ENCODE measurements around the gene KIAA1614. TPM values are rescaled to one million over a fixed set of nuclear protein-coding genes. Genes with fewer than 3 reads are reported as not detected.

KIAA1614 gene
- total and polyA plus RNA-seq, 10 of the 15 experiments (the other 5 are each of a cell fraction or from before 2014, with no cell fraction given) = 0.03 to 1.0 (median 0.26) TPM; not detected in 1

GRCh38 chr1:180953291-180954004 lies 40.8 kb downstream of the KIAA1614 start (continued):
- TF ChIP-seq RELB (IDR thresholded peaks at IDR 0.05; ENCODE audit: low read depth) (0 out of 2 replicates have a peak, but pooled peaks have one; percentile 13), RFX5 (IDR thresholded peaks at IDR 0.05; ENCODE audit: low read depth, low read length) (no peak), SMC3 (IDR thresholded peaks at IDR 0.05; ENCODE audit: borderline replicate concordance, low read length) (no peak), SMAD5 (IDR thresholded peaks at IDR 0.05; ENCODE audit: low read depth) (no peak), ZBTB33 (IDR thresholded peaks at IDR 0.05) (no peak)

GRCh38 chr1:180954005-180954800 lies 41.5 kb downstream of the KIAA1614 start:
- Histone ChIP-seq H3K4me1 (ENCODE audit: control insufficient read depth, insufficient read depth, low read length) (peaks cover 6% of the 10 kb centered on the region), H3K79me2 (ENCODE audit: control insufficient read depth, insufficient read depth, low read length) (no peaks in the 10 kb centered on the region), H3K4me2 (ENCODE audit: control insufficient read depth, insufficient read depth) (peak overlapping the region; percentile 86), H4K20me1 (ENCODE audit: control insufficient read depth, insufficient read depth) (no peaks in the 10 kb centered on the region), H3K9ac (ENCODE audit: control insufficient read depth, insufficient read depth, low read length) (peak overlapping the region; percentile 48; the same call in 1 of the 2 replicates), H2AFZ (ENCODE audit: control insufficient read depth, low read depth, low read length) (peak overlapping the region; percentile 71), H3K27me3 (replicated peaks in 1 of 2; ENCODE audit: control insufficient read depth in 2 of 2, insufficient read depth in 2 of 2, low read length in 1 of 2) (no peaks in the 10 kb centered on the region), H3K9me3 (replicated peaks; ENCODE audit: control insufficient read depth, insufficient read depth, low read length) (no peaks in the 10 kb centered on the region; the same call in 2 of the 3 replicates), H3K4me3 (peak overlapping the region; percentile 64; the same call in 1 of the 2 replicates), H3K36me3 (ENCODE audit: control insufficient read depth in 2 of 2, insufficient read depth in 2 of 2, low read length in 1 of 2) (peaks cover 5 to 6% of the 10 kb centered on the region in 2 experiments; a peak in 3 of 4 replicates), H3K27ac (ENCODE audit: control insufficient read depth, insufficient read depth) (peak overlapping the region; percentile 44; the same call in 1 of the 2 replicates)
- POLR2A ChIA-PET = interaction anchor here (0.6 kb wide), 1 partner anchor 451 kb away, joined by 3 read pairs; no protein-coding TSS in a partner anchor
- no peak for FAIRE-seq
- peak; percentile 9 for DNase-seq (ENCODE audit: low read depth, low spot score)
- in situ Hi-C loops (cut with MboI) = no loop called here
- RAD21 ChIA-PET (ENCODE audit: unreplicated experiment) = no interaction called here
- CTCF ChIA-PET = interaction anchor here (1.2 kb wide), 2 partner anchors 10 to 34 kb away, joined by 3 read pairs; no protein-coding TSS in a partner anchor
- BruUV-seq (replicated peaks) = no TSS peak
- intact Hi-C loops (cut with micrococcal nuclease; ENCODE audit: unreplicated experiment) = no loop called here
- peak; percentile 84 for ATAC-seq
- SMC1A ChIA-PET (ENCODE audit: uncharacterized antibody, unreplicated experiment) = interaction anchor here (0.8 to 1.4 kb wide), 2 partner anchors 11 to 42 kb away, joined by 3 read pairs; partner anchors contain the start of gene KIAA1614
- 25% methylated on average over 38 of the region's 74 CpGs for WGBS (ENCODE audit: insufficient coverage, insufficient replicate concordance, low lambda C conversion rate, missing lambda C conversion rate)
- TF ChIP-seq NKRF (conservative IDR thresholded peaks at IDR 0.05) = peak; percentile 45; the same call in 1 of the 2 replicates
- no peak for TF ChIP-seq BCL11A (IDR thresholded peaks at IDR 0.05; ENCODE audit: low read depth, low read length)
- TF ChIP-seq BCL3 (IDR thresholded peaks at IDR 0.05; ENCODE audit: borderline replicate concordance, insufficient read depth, low read depth, low read length, poor library complexity, severe bottlenecking) = peak; percentile 13
- peak; percentile 53; the same call in 1 of the 2 replicates for TF ChIP-seq LARP7 (IDR thresholded peaks at IDR 0.05)
- TF ChIP-seq GATAD2B (conservative IDR thresholded peaks at IDR 0.05; ENCODE audit: low read depth) = peak; percentile 44; the same call in 1 of the 2 replicates
- TF ChIP-seq JUNB (IDR thresholded peaks at IDR 0.05) = no peak

All from GM12878 (cell line).